Transverse colon (tissue), 4 donors: ENCODE results near the gene RIPOR3. TPM values are rescaled to one million over a fixed set of nuclear protein-coding genes. Genes with fewer than 3 reads are reported as not detected.

Experiments
- DNase-seq: peaks from one replicate; pipeline ENCODE4 v3.0.0-alpha.2; 2019
- H3K27ac ChIP-seq, 4 donors: fragments of 200-600 bp; sonication (generic); 2 replicates each; pipeline ENCODE4 v1.5.1; 2016 to 2018; ENCODE audit warnings: inconsistent platforms in 4 of 4
- H3K27me3 ChIP-seq: fragments of 200-600 bp; sonication (generic); 2 replicates; pipeline ENCODE4 v1.5.1; 2017; ENCODE audit warnings: inconsistent platforms
- H3K36me3 ChIP-seq, 4 donors: fragments of 200-600 bp; sonication (generic); 2 replicates each; pipeline ENCODE4 v1.5.1; 2017 to 2019; ENCODE audit warnings: inconsistent platforms in 4 of 4
- H3K4me1 ChIP-seq, 4 donors: fragments of 200-600 bp; sonication (generic); 2 replicates each; pipeline ENCODE4 v1.5.1; 2017 to 2020; ENCODE audit warnings: inconsistent platforms in 4 of 4
- H3K4me3 ChIP-seq, 4 donors: fragments of 200-600 bp; sonication (generic); 1 replicate in 1 of 4; 2 replicates in 3 of 4; pipeline versions ENCODE4 v1.5.1 to v1.6.1; 2017 to 2019; ENCODE audit warnings: inconsistent platforms in 4 of 4
- H3K9me3 ChIP-seq, 2 donors: fragments of 200-600 bp; sonication (generic); 2 replicates each; pipeline ENCODE4 v1.5.1; 2017 to 2019; ENCODE audit warnings: inconsistent platforms in 2 of 2
- CTCF ChIP-seq, 5 experiments: fragments of 200-600 bp in 3 of 5; fragments of 450-650 bp in 2 of 5; sonication (generic) in 3 of 5; IDR thresholded peaks; 1 replicate in 2 of 5; 2 replicates in 3 of 5; pipeline ENCODE4 v1.5.1; 2016 to 2017; ENCODE audit warnings: antibody characterized with exemption in 5 of 5, inconsistent platforms in 3 of 5, mild to moderate bottlenecking in 2 of 5, moderate library complexity in 1 of 5
- EP300 ChIP-seq: sonication (generic); formaldehyde crosslinking; IDR thresholded peaks from one replicate; pipeline ENCODE4 v1.6.1; 2017; ENCODE audit warnings: antibody characterized with exemption, low read depth
- POLR2A ChIP-seq: fragments of 450-650 bp; IDR thresholded peaks from one replicate; pipeline ENCODE4 v1.6.1; 2016; ENCODE audit warnings: antibody characterized with exemption, mild to moderate bottlenecking, moderate library complexity
- POLR2AphosphoS5 ChIP-seq, 3 donors: sonication (generic); formaldehyde crosslinking; IDR thresholded peaks; one replicate each; pipeline ENCODE4 v1.6.1; 2016; ENCODE audit warnings: antibody characterized with exemption in 3 of 3
- WGBS, 2 donors: methylation state at CpG; one replicate each; pipeline ENCODE4 v1.1.5; 2018; ENCODE audit warnings: low coverage in 1 of 2; 5-methylcytosine and 5-hydroxymethylcytosine counted together
- in situ Hi-C, 4 donors: fragments of 200-750 bp; cut with MboI; loops; one replicate each; pipeline versions ENCODE4 v1.15.0 to v1.15.1; 2017; ENCODE audit warnings: low sequenced_read_pairs in 3 of 4, low pct_ligation_motif_present in 1 of 4, low pct_unique_long_range_greater_than_20kb in 1 of 4
- intact Hi-C: fragments of 100-400 bp; cut with DNase I; formaldehyde crosslinking; loops from one replicate; pipeline ENCODE4 v1.15.1; 2023; ENCODE audit warnings: low total_unique reads
- total RNA-seq, 4 donors: library from RNA; depleted of rRNA; stranded (reverse); fragments of >200 nt; gene quantifications; one replicate each; pipeline ENCODE4 v1.1.0, GENCODE V29; 2016

The RIPOR3 gene
- total RNA-seq, 4 donors from 2014 or later: 4.6 to 15.7 (median 8.7) TPM

- intact Hi-C loops: no loop called here
- in situ Hi-C loops: no loop called here
- H3K4me1 ChIP-seq: peaks cover 0 to 11% (median 3%) of the 10 kb centered on the region in 4 donors
- H3K27me3 ChIP-seq: peaks cover 9% of the 10 kb centered on the region
- DNase-seq: no peak
- TF ChIP-seq POLR2A (no peak), CTCF (IDR thresholded peaks at IDR 0.05) (no peak), EP300 (no peak), POLR2AphosphoS5 (IDR thresholded peaks at IDR 0.05) (no peak)
- no peak overlapping the region for H3K4me3 ChIP-seq
- H3K9me3 ChIP-seq: no peaks in the 10 kb centered on the region
- WGBS, 2 donors: 49% methylated on average over 18 of the region's 19 CpGs; no CpG with 5 or more reads in 1 of the 2 donors
- no peaks in the 10 kb centered on the region for H3K36me3 ChIP-seq
- H3K27ac ChIP-seq: no peak overlapping the region
These were observed 96.5 kb downstream of the RIPOR3 start for GRCh38 chr20:50594591-50595432.

- Histone ChIP-seq H3K27ac (no peak overlapping the region), H3K4me3 (no peak overlapping the region), H3K4me1 (peaks cover 0 to 11% (median 3%) of the 10 kb centered on the region in 4 donors), H3K27me3 (peaks cover 9% of the 10 kb centered on the region), H3K36me3 (no peaks in the 10 kb centered on the region), H3K9me3 (no peaks in the 10 kb centered on the region)
- TF ChIP-seq CTCF (IDR thresholded peaks at IDR 0.05) (no peak), POLR2AphosphoS5 (IDR thresholded peaks at IDR 0.05) (no peak), EP300 (no peak), POLR2A (no peak)
- in situ Hi-C loops: no loop called here
- intact Hi-C loops: no loop called here
- WGBS, 2 donors: 80% methylated on average over 10 of the region's 11 CpGs; no CpG with 5 or more reads in 1 of the 2 donors
- DNase-seq: no peak
These were observed 97.1 kb downstream of the RIPOR3 start for GRCh38 chr20:50594231-50594590.

GRCh38 chr20:50593005-50593335 lies 98.4 kb downstream of the RIPOR3 start:
- 96% methylated on average over 8 of the region's 9 CpGs; no CpG with 5 or more reads in 1 of the 2 donors for WGBS, 2 donors
- intact Hi-C loops: no loop called here
- no peak for TF ChIP-seq EP300
- no peak for TF ChIP-seq POLR2A
- TF ChIP-seq CTCF (IDR thresholded peaks at IDR 0.05): no peak
- no peak for TF ChIP-seq POLR2AphosphoS5 (IDR thresholded peaks at IDR 0.05)
- Histone ChIP-seq H3K27me3 (peaks cover 6% of the 10 kb centered on the region), H3K36me3 (no peaks in the 10 kb centered on the region), H3K27ac (no peak overlapping the region), H3K4me3 (no peak overlapping the region), H3K4me1 (peaks cover 0 to 14% (median 3%) of the 10 kb centered on the region in 4 donors), H3K9me3 (no peaks in the 10 kb centered on the region)
- in situ Hi-C loops: no loop called here
- DNase-seq: no peak

GRCh38 chr20:50592282-50593004 lies 98.9 kb downstream of the RIPOR3 start:
- intact Hi-C loops: no loop called here
- DNase-seq: no peak
- in situ Hi-C loops: no loop called here
- Histone ChIP-seq H3K9me3 (no peaks in the 10 kb centered on the region), H3K27me3 (peaks cover 6% of the 10 kb centered on the region), H3K27ac (no peak overlapping the region), H3K4me3 (no peak overlapping the region), H3K36me3 (no peaks in the 10 kb centered on the region), H3K4me1 (peaks cover 0 to 16% (median 3%) of the 10 kb centered on the region in 4 donors)
- WGBS, 2 donors: 66% methylated on average over 17 of the region's 19 CpGs; no CpG with 5 or more reads in 1 of the 2 donors
- TF ChIP-seq EP300 (no peak), POLR2AphosphoS5 (IDR thresholded peaks at IDR 0.05) (no peak), POLR2A (no peak), CTCF (IDR thresholded peaks at IDR 0.05) (no peak)
